ENCODE results near the gene AIM2.
"Not testable (repeated sequence)": the region's sequence is repeated elsewhere in the genome, so short reads cannot be mapped to it uniquely, and the experiment has no call there.

Gene AIM2

DNA sequence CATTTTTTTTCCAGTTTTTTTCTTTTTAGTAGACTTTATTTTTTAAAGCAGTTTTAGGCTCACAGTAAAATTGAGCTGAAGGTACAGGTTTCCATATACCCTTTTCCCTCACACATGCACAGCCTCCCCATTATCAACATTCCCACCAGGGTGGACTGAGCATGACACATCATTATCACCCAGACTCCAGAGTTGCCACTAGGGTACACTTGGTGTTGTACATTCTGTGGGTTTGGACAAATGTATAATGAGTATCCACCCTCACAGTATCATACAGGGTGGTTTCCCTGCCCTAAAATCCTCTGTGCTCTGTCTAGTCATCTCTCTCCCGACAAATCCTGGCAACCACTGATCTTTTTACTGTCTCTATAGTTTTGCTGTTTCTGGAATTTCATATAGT is 3.0 kb upstream of the AIM2 start:
- no peak for DNase-seq

DNA sequence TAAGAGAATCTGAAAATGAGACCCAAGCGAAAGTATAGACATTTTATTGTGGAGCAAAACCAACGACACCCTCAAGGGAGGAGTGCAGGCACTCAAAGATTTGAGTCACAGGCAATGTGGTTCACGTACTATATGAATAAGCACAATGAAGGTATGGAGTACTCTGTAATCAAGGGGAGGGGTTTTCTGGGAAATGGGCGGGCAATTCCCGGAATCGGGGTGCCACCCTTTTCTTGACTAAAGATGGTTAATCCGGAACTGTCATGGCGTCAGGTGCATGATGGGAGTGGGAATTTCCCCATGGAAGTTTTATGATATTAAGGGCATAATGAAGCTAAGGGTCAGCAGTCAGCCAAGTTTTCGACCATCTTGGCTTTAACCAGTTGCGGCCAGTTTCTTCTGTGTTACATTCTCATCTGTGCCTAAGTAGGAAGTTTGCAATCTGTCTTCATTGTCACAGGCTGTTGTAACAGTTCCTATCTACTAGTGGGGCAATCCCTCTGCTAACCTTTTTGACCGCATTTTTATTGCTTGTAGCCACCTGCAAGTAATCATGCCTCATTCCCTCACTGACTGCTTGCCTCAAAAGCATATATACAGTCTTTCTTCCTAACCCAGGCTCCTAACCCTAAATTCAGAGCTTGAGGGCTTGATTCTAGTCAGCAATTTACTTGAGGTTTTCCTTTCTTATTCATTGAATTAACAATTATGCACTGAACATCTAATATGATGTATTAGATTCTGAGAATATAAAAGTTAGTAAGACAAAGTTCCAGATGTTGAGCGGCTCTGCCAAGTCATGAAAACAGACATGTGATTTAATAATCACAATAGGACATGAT is 775 bp upstream of the AIM2 start:
- peak; percentile 90 to 98 for DNase-seq

DNA sequence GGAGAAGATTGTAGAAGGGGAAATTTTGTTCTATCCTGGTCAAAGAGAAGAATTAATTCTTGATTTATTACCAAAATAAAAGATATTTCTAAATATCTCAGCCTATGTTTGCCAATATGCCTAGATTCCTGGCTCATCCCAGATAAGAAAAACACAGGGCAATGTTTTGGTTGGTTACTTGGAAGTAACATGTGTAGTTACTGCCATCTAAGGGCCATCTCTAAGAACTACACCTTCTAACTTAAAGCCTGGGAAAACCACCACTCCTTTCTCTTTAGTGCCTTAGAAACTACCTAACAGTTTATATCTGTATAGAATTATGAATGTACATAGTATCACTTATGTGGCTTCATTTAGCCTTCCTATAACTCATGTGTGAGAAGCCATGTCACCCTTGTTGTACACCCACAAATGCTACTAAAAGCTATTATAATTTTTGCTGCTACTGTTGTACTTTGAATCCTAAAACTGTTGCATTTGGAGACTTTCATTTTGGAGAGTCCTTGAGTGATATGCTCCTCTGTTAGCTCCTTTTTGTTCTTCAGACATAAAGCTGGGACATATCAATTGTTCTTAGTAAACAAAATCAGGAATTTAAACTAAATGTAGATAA is 4.5 kb downstream of the AIM2 start:
- peak; percentile 53 to 73 for DNase-seq

DNA sequence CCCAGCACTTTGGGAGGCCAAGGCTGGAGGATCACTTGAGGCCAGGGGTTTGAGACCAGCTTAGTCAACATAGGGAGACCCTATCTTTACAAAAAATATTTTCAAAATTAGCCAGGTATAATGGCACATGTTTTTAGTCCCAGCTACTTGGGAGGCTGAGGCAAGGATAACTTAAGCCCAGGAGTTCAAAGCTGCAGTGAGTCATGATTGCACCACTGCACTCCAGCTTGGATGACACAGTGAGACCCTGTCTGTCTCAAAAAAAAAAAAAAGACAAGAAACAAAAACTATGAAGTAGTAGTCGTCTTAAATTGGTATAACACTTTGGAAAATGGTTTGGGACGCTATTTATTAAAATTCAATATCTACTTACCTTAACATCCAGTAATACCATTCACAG is 7.7 kb downstream of the AIM2 start:
- DNase-seq = peak; percentile 42 to 48

DNA sequence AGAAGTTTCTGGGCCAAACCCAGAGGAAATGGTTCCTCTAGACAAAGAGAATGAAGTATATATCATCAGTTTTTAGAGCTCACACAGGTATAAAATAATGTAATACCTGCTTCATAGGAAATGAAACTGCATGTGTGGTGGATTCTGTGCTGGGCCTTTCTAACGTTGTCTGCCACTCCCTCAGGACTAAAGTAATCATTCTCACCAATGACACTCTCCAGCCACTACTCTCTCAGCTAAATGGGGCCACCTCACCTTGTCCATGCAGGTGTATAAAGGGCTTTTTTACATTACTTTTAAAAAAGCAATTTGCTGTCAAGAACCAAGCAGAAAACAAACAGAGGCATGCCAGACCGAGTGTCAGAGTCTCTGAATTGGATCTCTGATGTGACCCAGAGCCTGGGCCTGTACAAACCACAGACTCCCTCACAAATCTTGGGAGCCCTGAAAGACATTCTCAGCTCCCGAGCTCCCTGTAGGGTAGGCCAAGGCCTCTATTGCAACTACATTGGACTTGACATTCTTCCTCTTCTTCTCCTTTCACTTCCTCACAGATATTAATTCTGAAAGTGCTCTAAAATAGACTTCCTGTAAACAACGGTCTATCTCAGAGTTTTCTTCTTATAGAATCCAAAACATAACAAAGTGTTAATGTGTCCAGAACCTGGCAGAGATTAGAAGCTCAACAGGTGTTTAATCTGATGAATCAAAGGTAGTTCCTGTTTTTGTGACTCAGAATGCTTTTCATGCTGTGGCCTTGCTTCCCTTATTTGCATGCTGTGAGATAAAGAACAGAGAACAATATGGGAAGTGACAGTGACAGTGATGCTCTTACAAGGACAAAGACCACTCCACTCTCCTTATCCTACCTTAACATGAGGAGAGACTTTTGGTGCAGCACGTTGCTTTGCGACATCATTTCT is 8.6 kb downstream of the AIM2 start:
- DNase-seq = peak; percentile 82 to 88

DNA sequence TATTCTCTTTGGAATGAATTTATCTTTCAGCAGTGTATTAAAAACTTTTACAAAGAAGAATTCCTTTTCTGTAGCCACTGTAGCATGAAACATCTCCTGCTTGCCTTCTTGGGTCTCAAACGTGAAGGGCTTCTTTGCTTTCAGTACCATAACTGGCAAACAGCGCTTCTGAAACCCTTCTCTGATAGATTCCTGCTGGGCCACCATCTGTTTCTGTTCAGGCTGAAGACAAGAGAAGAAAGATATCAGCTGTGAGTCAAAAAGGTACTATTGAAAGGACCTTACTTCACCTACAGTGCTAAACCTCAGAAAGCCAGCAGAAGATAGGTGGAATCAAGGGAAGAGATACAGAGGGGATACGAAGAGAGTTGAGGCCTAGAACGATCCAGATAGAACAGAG is 10.5 kb downstream of the AIM2 start:
- no peak for DNase-seq

DNA sequence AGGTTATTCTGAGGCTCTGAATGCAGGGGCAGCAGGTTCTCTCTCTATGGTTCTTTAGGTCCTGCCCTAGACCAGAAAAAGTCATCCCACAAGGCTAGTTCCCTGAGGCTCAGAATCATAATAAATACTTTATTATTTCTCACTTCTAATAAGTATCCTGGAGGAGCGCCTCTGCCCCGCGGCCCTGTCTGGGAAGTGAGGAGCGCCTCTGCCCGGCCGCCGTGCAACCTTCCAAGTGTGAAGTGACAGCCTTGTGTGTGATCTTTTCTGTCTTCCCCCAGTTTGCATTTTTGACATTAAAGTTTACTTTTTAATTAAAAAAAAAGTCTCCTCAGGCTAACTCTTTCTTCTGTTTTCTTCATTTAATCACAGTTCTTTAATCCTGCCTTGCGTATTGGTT is 11.5 kb downstream of the AIM2 start:
- DNase-seq = no peak

DNA sequence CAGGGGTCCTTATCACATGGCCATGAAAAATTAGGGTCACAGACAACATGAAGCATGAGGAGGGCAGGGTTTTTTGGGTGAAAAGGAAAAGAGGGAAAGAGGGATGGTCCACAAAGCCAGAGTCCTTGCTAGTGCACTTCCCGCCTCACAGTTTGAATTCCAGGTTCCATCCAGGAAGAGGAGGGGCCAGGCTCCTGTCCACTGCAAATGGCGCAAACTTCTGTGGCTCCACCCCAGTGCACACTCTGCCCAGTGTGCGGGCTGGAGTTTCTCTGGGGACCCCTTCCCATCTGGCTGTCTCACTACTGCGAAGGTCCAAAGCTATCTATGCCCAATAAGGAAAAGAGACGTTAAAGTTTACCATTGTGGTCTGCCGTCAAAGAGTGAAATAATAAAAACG is 17.8 kb downstream of the AIM2 start:
- DNase-seq = no peak

DNA sequence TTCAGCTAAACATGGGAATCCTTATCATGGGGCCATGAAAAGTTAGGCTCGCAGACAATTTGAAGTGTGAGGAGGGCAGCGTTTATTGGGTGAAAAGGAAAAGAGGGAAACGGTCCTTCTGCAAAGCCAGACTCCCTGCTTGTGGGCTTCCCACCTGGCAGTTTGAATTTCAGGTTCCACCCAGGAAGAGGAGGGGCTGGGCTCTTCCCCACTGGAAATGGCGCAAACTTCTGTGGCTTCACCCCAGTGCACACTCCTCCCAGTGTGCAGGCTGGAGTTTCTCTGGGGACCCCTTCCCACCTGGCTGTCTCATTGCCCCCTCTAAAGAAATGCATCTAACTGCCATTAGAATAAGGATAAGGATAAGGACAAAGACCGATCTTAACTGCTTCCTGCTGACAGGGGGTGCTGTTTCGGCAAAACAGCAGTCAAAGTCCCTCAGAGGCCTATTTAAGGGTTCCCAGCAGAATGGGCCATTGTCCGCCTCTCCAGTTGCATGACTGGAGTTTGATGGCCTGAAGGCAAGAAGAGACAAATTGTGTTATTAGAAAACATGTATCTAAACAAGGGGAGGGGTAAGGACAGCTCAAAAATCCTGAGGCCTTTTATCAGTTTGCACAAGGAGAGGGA is 20.4 kb downstream of the AIM2 start:
- no peak for DNase-seq

DNA sequence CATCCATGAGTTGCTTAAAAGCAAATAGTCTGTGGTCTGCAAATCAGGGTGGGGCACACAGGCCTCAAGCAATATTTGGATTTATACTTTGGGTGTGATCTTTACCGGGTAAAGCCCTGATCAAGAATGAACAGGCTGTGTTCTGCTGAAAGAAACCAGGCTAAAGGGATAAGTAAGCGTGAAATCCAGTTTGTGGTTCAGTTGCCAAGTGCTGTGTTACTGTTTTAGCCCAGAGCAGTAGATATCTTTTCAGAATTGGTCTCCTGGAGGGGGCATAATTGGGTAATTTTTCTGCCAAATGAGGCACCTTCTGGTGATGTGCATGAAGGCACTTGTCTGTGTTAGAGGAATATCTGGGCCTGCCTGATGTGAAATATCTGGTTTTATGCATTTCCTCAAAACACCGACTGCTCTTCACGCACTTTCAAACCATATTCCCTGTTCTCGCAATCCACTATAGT is 21.4 kb downstream of the AIM2 start:
- DNase-seq = peak; percentile 48 to 49

DNA sequence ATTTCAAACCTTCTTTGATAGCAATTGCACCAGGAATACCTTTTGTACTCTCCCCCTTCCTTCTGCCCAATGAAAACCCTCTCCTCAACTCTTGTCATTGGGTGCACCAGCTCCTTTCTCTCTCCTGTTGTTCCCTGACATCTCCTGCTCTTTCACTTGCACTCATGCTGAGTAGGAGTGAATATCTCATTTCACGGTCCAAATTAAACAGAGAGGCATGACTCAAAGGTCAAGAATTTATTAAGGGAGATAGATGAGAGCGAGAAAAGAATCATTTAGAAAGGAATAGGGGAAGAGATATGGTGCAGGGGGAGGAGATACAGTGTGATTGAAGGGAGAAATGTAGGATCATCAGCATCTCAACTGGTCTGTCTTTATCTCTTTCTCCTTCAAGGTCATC is 22.1 kb downstream of the AIM2 start:
- DNase-seq = no peak

DNA sequence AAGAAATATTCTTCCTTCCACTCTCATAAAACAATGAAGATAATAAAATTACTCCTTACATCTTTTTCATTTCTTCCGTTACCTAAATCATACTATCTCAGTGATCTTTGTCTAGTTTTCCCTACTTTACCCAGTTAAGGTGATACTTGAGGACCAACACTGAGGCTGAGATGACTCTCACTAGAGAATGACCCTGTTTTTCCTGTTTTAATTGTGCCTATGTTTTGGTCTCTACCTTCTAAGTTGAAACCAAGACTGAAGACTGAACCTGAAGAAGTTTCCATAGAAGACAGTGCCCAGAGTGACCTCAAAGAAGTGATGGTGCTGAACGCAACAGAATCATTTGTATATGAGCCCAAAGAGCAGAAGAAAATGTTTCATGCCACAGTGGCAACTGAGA is 25.1 kb downstream of the AIM2 start:
- no peak for DNase-seq

DNA sequence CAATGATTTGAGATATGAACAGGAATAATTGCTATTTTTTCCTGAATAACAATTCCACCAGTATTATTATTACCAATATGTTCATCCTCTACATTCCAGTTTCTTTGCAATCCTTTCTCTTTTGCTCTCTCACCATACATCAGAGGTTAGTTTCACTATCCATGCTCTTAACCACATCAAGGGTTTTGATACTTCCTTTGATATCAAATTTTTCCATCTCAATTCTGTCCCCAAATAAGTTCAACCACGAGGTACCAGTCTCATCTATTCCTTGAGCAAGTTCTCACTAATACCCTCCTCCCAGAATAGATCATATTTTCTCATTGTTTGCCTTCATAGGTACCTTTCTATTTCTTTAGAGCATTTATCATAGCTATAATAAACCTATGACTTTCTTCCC is 30.1 kb downstream of the AIM2 start:
- not testable (repeated sequence) for DNase-seq

DNA sequence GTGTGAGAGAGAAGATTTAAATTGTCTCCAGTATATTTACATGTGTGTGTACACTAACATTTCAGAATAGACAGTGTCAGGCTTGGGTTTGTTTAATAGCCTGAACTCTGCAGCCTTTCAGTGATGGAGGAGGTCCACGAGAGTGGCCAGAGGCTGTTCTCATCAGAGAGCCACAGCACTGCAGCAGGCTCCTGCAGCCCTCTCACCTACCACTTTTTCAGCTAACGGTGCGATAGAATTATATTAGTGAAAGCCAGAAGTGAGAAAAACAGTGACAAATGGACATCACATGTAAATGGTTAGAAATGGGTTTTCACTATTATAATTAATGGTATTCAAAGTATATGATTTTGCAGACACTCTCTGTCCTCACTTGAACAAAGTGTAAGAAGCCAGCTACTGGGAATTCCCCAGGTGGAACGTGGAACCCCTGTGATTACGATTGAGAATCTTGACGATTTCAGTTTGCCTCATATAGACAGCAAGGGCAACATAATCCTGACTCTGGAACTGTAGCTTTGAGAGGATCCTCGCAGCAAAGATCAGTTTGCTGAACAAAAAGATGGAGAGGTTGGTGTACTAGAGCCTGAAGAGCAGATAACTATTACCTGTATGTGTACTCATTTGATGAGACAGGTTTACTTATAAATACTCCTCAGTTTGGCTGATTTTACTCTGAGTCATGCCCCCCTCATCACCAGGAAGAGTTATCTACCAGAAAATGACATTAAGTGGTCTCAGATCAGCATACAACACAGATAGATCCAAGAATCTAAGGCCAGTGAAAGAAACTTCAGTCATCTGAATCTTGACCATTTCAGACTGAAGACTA is 35.5 kb downstream of the AIM2 start:
- no peak for DNase-seq

DNA sequence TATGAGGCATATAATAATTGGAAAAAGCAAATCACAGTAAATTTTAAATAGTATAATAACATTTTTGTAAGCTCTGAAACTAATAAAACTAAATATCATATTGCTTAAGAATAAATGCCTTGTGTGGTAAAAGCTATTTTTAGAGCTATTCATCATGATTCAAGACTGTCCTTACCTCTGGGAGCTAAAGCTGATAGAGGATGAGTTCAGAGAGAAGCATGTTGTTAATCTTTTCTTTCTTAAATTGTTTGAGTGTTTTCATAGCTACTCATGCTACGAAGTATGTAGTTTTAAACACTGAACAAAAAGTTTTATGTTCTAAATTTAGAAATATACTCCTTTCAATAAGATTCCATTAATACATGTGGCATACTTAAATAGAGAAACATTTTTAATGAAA is 36.4 kb downstream of the AIM2 start:
- no peak for DNase-seq

DNA sequence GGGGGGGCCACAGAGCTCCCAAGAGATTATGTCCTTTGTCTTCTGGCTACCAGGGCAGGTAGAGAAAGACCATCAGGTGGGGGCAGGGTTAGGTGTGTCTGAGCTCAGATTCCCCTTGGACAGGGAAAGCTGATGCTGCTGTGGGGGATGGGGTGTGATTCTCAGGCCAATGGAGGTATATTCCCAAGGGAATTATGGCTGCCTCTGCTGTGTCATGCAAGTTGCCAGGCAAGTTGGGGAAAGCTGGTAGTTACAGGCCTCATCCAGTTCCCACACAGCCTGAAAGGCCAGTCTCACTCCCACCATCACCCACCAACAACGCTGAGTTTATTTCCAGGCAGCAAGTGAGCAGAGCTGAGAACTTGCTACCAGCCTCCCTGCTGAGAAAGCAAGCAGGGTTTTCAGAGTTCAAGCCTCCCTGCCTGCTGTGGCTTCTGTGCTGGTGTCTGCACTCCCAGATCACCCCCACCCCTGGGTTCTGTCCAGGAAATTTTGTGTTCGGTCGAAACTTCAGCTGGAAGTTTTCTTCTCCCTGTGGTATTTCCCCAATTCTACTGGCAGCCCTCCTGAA is 45.6 kb downstream of the AIM2 start:
- DNase-seq = no peak

DNA sequence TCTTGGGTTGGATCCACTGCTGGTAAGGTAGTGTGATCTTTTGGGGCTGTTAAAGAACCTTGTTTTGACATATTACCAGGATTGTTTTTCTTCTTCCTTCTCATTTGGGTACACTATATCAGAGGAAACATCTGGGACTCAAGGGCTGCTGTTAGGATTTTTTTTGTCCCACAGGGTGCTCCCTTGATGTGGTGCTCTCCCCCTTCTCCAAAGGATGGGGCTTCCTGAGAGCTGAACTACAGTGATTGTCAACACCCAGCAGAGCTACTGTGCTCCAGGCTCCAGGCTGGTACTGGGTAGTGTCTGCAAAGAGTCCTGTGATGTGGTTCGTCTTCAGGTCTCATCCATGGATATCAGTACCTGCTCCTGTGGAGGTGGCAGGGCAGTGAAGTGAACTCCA is 46.3 kb downstream of the AIM2 start:
- DNase-seq = no peak

DNA sequence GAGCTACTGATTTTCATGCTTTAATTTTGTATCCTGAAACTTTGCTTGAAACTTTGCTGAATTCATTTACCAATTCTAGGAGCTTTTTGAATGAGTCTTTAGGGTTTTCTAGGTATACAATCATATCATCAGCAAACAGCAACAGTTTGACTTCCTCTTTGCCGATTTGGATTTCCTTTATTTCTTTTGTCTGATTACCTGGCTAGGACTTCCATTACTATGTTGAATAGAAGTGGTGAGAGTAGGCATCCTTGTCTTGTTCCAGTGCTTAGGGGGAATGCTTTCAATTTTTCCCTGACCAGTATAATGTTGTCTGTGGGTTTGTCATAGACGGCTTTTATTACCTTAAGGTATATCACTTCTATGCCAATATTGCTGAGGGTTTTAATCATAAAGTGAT is 49.7 kb downstream of the AIM2 start:
- not testable (repeated sequence) for DNase-seq

DNA sequence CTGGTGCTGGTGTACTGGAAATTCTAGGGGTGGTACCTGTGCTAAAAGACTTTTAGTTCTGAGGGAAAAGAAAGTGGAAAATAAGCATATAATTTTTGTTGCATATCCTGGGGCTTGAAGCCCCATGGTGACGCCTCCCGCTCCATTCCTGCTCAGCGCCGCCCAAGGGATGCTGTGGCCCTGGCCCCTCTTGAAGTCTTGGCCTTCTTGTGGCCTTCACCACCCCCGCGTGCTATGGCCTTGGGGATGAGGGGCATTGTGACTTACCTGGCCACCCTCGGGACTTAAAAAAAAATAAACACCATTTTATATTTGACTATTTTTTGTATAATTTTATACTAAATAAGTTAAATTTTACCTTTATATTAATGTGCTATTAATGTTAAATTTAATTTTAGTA is 51.5 kb downstream of the AIM2 start:
- no peak for DNase-seq

DNA sequence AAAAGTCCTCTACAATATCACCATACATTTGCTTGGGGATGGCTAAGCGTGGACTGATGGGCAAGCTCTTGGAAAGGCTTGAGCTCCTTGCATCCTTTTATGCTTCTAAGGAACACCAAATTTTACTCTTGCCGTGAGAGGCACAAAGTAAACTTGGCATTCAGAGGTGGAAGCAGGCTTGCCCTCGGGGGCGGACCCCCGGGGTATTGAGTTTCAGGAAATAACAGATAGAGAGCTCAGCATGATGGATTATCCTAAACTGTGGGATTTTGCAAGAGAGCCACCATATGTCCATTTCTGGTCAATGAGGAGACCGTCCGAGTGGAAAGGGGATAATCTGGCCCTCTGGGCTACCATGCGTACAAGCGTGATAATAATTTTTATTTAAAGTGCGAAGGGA is 52.8 kb downstream of the AIM2 start:
- no peak for DNase-seq

DNA sequence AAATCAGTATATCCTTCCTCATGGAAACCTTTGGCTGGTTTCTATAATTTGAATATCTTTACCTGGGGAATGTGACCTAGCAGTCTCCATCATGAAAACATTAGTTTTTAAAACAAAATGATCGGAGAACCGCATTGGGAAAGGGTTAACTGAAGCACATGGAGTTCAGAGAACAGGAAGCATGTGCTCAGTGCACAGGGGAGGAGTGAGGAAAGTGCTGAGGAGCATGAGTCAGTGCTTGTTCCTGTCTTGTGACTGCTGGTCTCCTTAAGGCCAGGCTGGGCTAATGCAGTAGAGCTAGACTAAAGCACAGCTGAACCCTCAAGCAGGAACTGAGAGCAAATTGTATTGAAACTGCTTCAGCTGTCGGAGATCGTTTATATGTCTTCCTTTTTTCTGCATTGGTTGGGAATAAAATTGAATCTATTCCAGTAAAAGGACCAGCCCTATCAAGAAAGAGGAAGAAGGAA is 61.1 kb downstream of the AIM2 start:
- DNase-seq = peak; percentile 97
